ENCODE data around the gene TTC9B.

DNA sequence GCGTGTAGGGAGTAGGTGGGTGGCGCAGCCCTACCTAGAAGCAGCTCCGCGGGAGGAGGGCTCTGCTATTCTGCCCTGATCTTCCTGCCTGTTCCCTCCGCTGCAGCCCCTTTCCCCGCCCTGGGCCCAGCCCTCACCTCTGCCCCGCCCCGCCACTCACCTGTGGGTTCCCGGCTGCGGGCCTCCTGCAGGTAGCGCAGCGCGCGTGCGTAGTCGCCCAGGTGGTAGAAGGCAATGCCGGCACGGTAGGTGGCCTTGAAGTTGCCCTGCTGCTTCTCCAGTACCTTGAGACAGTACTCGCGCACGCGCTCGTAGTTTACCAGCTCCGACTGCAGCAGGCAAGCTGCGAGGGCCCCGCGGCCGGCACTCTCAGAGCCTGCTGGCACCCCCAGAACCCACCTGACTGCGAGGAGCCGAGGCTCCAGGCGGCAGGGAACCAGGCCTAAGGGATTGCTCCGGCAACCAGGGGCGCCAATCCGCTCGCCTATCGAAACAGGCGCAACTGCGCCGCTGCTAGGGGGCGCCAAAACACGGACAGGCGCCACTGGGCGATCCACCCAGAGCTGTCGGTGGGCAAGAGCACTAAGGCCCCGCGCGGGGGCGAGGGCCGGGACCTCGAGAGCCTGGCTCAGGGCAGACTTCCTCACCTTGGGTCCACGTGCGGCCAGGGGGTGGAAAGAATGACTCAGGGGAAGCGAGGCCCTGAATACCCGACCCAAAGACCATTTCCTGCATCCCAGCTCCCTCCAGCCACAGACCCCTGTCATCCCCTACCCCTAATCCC is 965 bp downstream of the TTC9B start:
- TF ChIP-seq, protein P1, sequence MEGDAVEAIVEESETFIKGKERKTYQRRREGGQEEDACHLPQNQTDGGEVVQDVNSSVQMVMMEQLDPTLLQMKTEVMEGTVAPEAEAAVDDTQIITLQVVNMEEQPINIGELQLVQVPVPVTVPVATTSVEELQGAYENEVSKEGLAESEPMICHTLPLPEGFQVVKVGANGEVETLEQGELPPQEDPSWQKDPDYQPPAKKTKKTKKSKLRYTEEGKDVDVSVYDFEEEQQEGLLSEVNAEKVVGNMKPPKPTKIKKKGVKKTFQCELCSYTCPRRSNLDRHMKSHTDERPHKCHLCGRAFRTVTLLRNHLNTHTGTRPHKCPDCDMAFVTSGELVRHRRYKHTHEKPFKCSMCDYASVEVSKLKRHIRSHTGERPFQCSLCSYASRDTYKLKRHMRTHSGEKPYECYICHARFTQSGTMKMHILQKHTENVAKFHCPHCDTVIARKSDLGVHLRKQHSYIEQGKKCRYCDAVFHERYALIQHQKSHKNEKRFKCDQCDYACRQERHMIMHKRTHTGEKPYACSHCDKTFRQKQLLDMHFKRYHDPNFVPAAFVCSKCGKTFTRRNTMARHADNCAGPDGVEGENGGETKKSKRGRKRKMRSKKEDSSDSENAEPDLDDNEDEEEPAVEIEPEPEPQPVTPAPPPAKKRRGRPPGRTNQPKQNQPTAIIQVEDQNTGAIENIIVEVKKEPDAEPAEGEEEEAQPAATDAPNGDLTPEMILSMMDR (IDR thresholded peaks at IDR 0.05; ENCODE audit: low read length), result peak; percentile 24; the same call in 1 of the 2 replicates
- TF ChIP-seq EZH2phosphoT487 (IDR thresholded peaks at IDR 0.05; ENCODE audit: low read length), result no peak

Data from MM.1S (cell line).